ENCODE data around the gene EXD3. TPM values are rescaled to one million over a fixed set of nuclear protein-coding genes. Genes with fewer than 3 reads are reported as not detected.

Gene EXD3
- total RNA-seq, 1 donor, result 6.1 TPM

DNA sequence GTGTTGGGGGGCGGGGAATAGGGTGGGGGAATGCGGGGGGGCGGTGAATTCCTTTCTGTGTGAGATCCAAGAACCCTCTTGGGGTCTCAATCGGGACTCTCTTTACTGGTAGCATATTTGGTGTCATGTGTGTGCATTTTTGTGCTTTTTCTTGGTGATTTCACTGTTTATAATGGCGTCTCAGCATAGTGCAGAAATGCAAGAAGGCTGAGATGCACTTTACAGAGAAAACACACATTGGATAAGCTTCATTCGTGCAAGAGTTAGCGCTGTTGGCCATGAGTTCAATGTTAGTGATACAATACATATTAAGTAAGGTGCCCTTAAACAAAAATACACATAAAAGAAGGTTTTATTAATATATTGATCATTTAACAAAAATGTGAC lies 19.0 kb upstream of the EXD3 start:
- H3K4me3 ChIP-seq (ENCODE audit: low read length), result no peak overlapping the region
- no peaks in the 10 kb centered on the region for H3K9me3 ChIP-seq (ENCODE audit: low read depth, low read length)
- peaks cover 22% of the 10 kb centered on the region for H3K4me1 ChIP-seq (ENCODE audit: insufficient read depth, low read length)
- H3K27me3 ChIP-seq (ENCODE audit: insufficient read depth, low read length), result peaks cover 6% of the 10 kb centered on the region

DNA sequence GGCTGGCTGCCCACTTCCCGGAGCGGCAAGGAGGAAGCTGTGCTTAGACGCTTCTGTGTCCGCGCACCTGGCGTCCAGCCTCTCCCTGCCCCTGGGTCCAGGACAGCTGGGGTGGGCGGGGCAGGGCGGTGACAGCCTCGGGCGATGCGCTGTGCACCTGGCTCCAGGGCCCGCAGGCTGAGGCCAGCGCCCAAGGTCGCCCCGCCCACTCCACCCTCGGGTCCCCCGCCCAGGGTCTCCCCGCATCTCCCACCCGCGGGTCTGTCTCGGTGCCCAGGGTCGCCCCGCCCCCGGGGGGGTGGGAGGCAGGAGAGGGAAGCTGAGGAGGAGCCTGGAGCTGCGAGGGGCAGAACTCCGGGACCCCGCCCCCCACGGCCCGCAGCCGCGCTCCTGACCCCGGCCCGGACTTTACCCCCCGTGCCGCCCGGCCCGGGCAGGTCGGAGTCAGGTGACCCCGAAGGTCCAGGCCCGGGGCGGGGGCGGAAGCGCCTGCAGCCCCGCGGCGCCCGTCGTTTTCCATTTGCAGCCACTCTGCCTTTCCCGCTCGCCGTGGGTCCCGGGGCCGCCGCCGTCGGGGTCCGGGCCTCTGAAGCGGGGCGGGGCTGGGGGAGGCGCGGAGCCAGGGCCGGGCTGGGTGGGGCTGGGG lies 18.4 kb upstream of the EXD3 start, which contains the start of gene ENTPD8:
Gene ENTPD8, minus strand, starts transcription at position 69 of the 646 bp plus-strand sequence. CDS start 3,072 bp downstream, outside the sequence.
- Histone ChIP-seq H3K27me3 (ENCODE audit: insufficient read depth, low read length) (peaks cover 6% of the 10 kb centered on the region), H3K9me3 (ENCODE audit: low read depth, low read length) (no peaks in the 10 kb centered on the region), H3K4me3 (ENCODE audit: low read length) (no peak within 1 kb of the TSS), H3K4me1 (ENCODE audit: insufficient read depth, low read length) (peaks cover 17% of the 10 kb centered on the region)

DNA sequence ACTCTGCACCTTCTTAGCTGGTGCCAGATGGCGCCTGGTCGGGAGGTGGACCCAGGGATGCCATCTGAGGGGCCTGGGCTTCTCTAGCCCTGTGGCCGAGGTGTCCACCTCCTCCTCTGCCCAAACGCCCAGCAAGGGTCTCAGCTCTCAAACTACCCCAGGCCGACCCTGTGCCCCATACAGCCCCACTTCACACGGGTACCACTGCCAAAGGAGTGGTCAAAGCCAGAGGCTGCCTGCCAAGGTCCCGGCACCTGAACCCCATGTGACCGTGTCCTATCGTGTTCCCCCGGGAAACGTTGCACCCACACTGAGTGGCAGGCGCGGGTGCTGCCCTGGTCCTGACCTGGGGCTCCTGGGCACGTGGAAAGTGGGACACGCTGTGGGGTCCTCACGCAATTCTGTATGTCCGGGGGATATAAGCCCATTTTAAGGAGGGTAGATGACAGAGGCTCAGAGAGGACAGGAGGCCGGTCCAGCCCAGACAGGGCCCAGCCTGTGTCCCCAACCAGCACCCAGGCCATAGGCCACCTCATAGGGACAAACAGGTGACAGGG lies 16.3 kb upstream of the EXD3 start:
- Histone ChIP-seq H3K4me1 (ENCODE audit: insufficient read depth, low read length) (no peaks in the 10 kb centered on the region), H3K9me3 (ENCODE audit: low read depth, low read length) (no peaks in the 10 kb centered on the region), H3K4me3 (ENCODE audit: low read length) (no peak overlapping the region), H3K27me3 (ENCODE audit: insufficient read depth, low read length) (peaks cover 6% of the 10 kb centered on the region)

- Histone ChIP-seq H3K4me1 (ENCODE audit: insufficient read depth, low read length) (no peaks in the 10 kb centered on the region), H3K27me3 (ENCODE audit: insufficient read depth, low read length) (peaks cover 6% of the 10 kb centered on the region), H3K9me3 (ENCODE audit: low read depth, low read length) (no peaks in the 10 kb centered on the region), H3K4me3 (ENCODE audit: low read length) (no peak overlapping the region)
Observed at GRCh38 chr9:137438591-137439157, 15.7 kb upstream of the EXD3 start.

DNA sequence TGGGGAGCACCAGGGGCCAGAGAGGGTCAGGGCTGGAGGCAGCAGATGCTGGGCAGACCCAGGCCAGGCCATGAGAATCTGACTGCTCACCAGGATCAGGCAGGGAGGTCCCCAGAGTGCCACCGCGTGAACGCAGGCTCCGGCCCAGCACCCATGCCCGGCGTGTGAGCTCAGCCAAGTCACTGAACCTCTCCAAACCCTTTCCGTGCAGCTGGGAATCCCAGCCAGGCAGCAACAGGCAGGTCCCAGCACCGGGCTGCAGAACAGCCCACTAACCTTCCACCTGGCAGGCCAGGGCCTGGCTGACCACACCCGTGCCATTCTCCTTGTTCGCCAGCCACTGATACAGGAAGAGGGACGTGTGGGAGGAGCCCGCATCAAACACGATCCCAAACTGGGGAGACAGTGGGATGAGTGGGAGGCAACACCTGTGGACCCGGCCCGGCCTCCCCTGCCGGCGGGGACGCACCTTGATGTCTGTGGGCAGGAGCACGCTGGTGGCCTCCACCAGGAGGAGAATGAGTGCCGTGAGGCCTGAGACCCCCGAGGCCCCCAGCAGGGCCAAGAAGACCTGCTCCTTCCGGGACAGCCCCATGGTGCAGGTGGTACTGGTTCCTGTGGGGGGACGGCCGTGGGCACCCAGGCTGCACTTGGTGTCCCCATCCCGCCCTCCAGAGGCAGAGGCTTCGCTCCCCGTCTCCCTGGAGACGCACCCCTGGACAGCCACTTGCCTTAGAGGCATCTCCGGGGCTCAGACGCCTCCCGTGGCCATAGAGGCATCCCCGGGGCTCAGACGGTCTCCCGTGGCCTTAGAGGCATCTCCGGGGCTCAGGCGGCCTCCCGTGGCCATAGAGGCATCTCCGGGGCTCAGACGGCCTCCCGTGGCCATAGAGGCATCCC lies 15.0 kb upstream of the EXD3 start:
- peaks cover 6% of the 10 kb centered on the region for H3K27me3 ChIP-seq (ENCODE audit: insufficient read depth, low read length)
- no peaks in the 10 kb centered on the region for H3K4me1 ChIP-seq (ENCODE audit: insufficient read depth, low read length)
- no peak overlapping the region for H3K4me3 ChIP-seq (ENCODE audit: low read length)
- H3K9me3 ChIP-seq (ENCODE audit: low read depth, low read length), result no peaks in the 10 kb centered on the region

DNA sequence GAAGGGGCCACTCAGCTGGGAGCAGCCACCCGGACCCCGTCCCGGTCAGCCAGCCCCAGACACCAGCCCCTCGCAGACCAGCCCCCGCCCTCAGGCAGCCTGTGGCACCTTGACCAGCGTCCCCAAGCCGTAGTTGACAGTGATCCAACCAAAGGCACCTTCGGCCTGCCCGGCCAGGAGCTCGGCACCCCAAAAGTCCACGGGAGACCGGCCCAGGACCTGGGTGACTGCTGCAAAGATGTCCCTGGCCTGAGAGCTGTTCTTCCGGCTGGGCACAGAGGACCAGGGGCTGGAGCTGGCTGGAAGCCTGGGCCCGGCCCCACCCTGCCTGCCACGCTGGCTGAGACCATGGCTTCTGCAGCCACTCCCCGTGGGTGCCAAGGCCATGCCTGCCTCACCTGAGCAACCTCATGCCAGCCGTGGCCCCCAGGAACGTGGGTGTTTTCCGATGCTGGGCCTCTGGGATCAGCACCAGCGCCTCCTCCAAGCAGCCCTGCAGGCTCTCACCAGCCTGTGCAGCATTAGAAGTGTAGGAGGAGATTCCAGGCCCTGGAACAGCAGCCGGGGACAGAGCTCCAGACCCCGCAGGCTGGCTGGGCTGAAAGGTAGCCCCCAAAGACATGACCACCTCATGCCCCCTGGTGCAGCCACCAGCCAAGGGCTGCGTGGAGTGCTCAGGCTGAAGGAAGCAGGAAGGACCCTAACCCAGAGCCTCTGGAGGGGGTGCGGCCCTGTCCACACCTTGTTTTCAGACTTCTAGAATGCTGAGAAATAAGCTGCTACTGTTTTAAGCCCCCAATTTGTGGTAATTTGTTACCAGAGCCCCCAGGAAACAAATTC lies 14.0 kb upstream of the EXD3 start:
- peaks cover 1% of the 10 kb centered on the region for H3K27me3 ChIP-seq (ENCODE audit: insufficient read depth, low read length)
- no peak overlapping the region for H3K4me3 ChIP-seq (ENCODE audit: low read length)
- H3K4me1 ChIP-seq (ENCODE audit: insufficient read depth, low read length), result no peaks in the 10 kb centered on the region
- no peaks in the 10 kb centered on the region for H3K9me3 ChIP-seq (ENCODE audit: low read depth, low read length)

- H3K4me1 ChIP-seq (ENCODE audit: insufficient read depth, low read length), result no peaks in the 10 kb centered on the region
- no peaks in the 10 kb centered on the region for H3K27me3 ChIP-seq (ENCODE audit: insufficient read depth, low read length)
- no peaks in the 10 kb centered on the region for H3K9me3 ChIP-seq (ENCODE audit: low read depth, low read length)
- H3K4me3 ChIP-seq (ENCODE audit: low read length), result no peak overlapping the region
Observed at GRCh38 chr9:137435980-137436760, 13.2 kb upstream of the EXD3 start.

GRCh38 chr9:137435381-137435891 lies 12.5 kb upstream of the EXD3 start:
- no peaks in the 10 kb centered on the region for H3K9me3 ChIP-seq (ENCODE audit: low read depth, low read length)
- H3K27me3 ChIP-seq (ENCODE audit: insufficient read depth, low read length), result no peaks in the 10 kb centered on the region
- no peak overlapping the region for H3K4me3 ChIP-seq (ENCODE audit: low read length)
- H3K4me1 ChIP-seq (ENCODE audit: insufficient read depth, low read length), result no peaks in the 10 kb centered on the region

GRCh38 chr9:137434498-137435380 lies 11.8 kb upstream of the EXD3 start:
- Histone ChIP-seq H3K4me1 (ENCODE audit: insufficient read depth, low read length) (no peaks in the 10 kb centered on the region), H3K9me3 (ENCODE audit: low read depth, low read length) (no peaks in the 10 kb centered on the region), H3K27me3 (ENCODE audit: insufficient read depth, low read length) (no peaks in the 10 kb centered on the region), H3K4me3 (ENCODE audit: low read length) (no peak overlapping the region)

DNA sequence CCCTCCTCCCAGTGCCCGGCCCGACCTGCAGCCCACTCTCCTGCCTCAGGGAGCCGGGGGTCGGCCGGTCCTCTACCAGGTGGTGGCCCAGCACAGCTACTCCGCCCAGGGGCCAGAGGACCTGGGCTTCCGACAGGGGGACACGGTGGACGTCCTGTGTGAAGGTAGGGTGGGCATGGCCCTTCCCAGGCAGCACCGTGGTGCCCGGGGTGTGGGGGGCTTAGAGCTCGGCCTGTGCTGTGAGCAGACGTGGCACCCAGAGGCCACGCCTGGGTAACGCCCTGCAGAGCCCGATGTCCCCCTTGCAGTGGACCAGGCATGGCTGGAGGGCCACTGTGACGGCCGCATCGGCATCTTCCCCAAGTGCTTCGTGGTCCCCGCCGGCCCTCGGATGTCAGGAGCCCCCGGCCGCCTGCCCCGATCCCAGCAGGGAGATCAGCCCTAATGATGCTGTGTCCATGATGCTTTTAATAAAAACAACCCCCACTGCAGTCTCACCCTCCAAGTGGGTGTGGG lies 11.0 kb upstream of the EXD3 start:
- no peaks in the 10 kb centered on the region for H3K9me3 ChIP-seq (ENCODE audit: low read depth, low read length)
- H3K4me1 ChIP-seq (ENCODE audit: insufficient read depth, low read length), result no peaks in the 10 kb centered on the region
- no peaks in the 10 kb centered on the region for H3K27me3 ChIP-seq (ENCODE audit: insufficient read depth, low read length)
- no peak overlapping the region for H3K4me3 ChIP-seq (ENCODE audit: low read length)

DNA sequence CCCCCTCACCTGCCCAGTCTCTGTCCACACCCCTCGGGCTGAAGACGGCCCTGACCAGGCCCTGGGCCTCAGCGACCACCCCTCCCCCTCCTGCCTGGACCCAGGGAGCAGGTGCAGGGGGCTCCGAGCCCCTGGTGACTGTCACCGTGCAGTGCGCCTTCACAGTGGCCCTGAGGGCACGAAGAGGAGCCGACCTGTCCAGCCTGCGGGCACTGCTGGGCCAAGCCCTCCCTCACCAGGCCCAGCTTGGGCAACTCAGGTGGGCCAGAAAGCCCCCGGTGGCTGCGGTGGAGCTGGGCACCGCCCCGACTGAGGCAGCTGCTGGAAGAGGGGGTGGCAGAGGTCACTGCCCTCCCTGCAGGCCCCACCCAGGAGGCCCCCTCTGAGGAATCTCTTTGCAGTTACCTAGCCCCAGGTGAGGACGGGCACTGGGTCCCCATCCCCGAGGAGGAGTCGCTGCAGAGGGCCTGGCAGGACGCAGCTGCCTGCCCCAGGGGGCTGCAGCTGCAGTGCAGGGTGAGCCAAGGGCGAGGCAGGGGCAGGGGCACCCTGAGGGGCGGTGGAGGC lies 10.5 kb upstream of the EXD3 start:
- Histone ChIP-seq H3K4me3 (ENCODE audit: low read length) (no peak overlapping the region), H3K9me3 (ENCODE audit: low read depth, low read length) (no peaks in the 10 kb centered on the region), H3K27me3 (ENCODE audit: insufficient read depth, low read length) (no peaks in the 10 kb centered on the region), H3K4me1 (ENCODE audit: insufficient read depth, low read length) (no peaks in the 10 kb centered on the region)

- H3K4me1 ChIP-seq (ENCODE audit: insufficient read depth, low read length), result no peaks in the 10 kb centered on the region
- no peaks in the 10 kb centered on the region for H3K27me3 ChIP-seq (ENCODE audit: insufficient read depth, low read length)
- H3K9me3 ChIP-seq (ENCODE audit: low read depth, low read length), result no peaks in the 10 kb centered on the region
- H3K4me3 ChIP-seq (ENCODE audit: low read length), result no peak overlapping the region
Observed at GRCh38 chr9:137432687-137433348, 9.9 kb upstream of the EXD3 start.
